ENCODE results near the gene KANSL2.
A peak's percentile ranks its signal among the peaks of the same experiment; 100 is the strongest.
"Not testable (repeated sequence)": the region's sequence is repeated elsewhere in the genome, so short reads cannot be mapped to it uniquely, and the experiment has no call there.

Gene KANSL2

GRCh38 chr12:48681710-48682532 is at the start of gene KANSL2:
KANSL2 (minus strand) TSS chr12:48682238; CDS start chr12:48681632, 606 bp downstream.
- in situ Hi-C loops (cut with MboI; ENCODE audit: low pct_unique_long_range_greater_than_20kb, low sequenced_read_pairs) = no loop called here

DNA sequence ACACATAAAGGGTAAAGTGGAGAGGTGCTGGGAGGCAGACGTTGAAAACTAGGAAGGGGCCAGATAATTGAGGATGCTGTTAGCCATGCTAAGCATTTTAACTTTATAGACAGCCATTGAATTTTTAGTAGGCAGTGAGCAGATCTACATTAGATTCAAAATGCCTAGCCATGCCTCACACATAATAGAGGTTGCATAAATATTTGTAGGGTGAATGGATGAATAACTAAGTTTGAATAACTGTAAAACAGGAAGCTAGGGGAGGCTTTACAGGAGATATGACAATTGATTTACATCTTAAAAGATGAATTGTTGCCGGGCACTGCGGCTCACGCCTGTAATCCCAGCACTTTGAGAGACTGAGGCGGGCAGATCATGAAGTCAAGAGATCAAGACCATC is 46.8 kb upstream of the KANSL2 start:
- in situ Hi-C loops (cut with MboI; ENCODE audit: low pct_unique_long_range_greater_than_20kb, low sequenced_read_pairs) = no loop called here
- no peak for DNase-seq

More at GRCh38 chr12:48681710-48682532, at the start of gene KANSL2:
- peak; percentile 98 for DNase-seq

- DNase-seq; in situ Hi-C loops (cut with MboI; ENCODE audit: low pct_unique_long_range_greater_than_20kb, low sequenced_read_pairs): not testable (repeated sequence)
These were observed 38.7 kb upstream of the KANSL2 start for GRCh38 chr12:48720737-48721136.

GRCh38 chr12:48720171-48720570 is 38.1 kb upstream of the KANSL2 start:
- DNase-seq; in situ Hi-C loops (cut with MboI; ENCODE audit: low pct_unique_long_range_greater_than_20kb, low sequenced_read_pairs): not testable (repeated sequence)

DNA sequence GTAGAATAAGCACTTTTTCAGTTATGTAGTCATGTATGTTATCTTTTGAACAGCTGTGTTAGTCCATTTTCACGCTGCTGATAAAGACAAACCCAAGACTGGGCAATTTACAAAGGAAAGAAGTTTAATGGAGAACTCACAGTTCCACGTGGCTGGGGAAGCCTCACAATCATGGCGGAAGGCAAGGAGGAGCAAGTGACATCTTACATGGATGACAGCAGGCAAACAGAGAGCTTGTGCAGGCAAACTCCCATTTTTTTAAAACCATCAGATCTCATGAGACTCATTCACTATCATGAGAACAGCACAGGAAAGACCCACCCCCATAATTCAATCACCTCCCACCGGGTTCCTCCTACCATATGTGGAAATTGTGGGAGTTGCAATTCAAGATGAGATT is 37.0 kb upstream of the KANSL2 start:
- DNase-seq; in situ Hi-C loops (cut with MboI; ENCODE audit: low pct_unique_long_range_greater_than_20kb, low sequenced_read_pairs): not testable (repeated sequence)

DNA sequence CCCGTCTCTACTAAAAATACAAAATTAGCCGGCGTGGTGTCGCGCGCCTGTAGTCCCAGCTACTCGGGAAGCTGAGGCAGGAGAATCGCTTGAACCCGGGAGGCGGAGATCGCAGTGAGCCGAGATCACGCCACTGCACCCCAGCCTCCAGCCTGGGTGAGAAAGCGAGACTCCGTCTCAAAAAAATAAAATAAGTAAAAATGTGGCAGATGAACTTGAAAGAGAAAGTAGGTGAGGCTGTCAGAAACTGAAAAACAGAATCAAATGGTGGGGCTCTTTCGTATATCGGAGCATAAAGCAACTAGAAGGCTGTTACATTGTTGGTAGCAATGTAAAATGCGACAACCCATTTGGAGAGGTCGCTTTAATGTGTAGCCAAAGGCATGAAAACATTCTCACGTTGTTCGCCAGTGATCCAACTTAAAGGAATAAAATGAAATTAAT is 35.2 kb upstream of the KANSL2 start:
- DNase-seq = peak; percentile 17
- in situ Hi-C loops (cut with MboI; ENCODE audit: low pct_unique_long_range_greater_than_20kb, low sequenced_read_pairs) = no loop called here

- in situ Hi-C loops (cut with MboI; ENCODE audit: low pct_unique_long_range_greater_than_20kb, low sequenced_read_pairs) = no loop called here
- DNase-seq = peak; percentile 100
These were observed 34.6 kb upstream of the KANSL2 start, which contains the start of gene CCNT1 for GRCh38 chr12:48716493-48717251. CCNT1 (minus strand) TSS chr12:48716707; CDS start chr12:48716675, 32 bp downstream.

- no peak for DNase-seq
- in situ Hi-C loops (cut with MboI; ENCODE audit: low pct_unique_long_range_greater_than_20kb, low sequenced_read_pairs) = no loop called here
These were observed 34.1 kb upstream of the KANSL2 start for GRCh38 chr12:48716168-48716492.

GRCh38 chr12:48712209-48712608 is 30.2 kb upstream of the KANSL2 start:
- no peak for DNase-seq

DNA sequence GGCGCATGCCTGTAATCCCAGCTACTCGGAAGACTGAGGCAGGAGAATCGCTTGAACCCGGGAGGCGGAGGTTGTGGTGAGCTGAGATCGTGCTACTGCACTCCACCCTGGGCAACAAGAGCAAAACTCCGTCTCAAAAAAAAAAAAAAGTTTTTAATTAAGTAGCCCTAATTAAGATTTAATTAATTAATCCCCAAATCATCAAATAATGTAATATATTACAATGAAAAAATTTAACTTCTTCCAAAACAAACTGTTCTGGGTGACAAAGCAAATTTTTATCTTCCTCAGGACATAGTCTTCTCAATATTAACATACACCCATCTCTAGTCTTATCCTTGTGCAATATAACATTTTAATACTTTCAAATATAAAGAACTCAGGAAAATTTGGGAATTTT is 16.8 kb upstream of the KANSL2 start:
- DNase-seq = not testable (repeated sequence)

More at GRCh38 chr12:48712209-48712608, 30.2 kb upstream of the KANSL2 start:
- in situ Hi-C loops (cut with MboI; ENCODE audit: low pct_unique_long_range_greater_than_20kb, low sequenced_read_pairs) = no loop called here

GRCh38 chr12:48696626-48697025 is 14.6 kb upstream of the KANSL2 start:
- in situ Hi-C loops (cut with MboI; ENCODE audit: low pct_unique_long_range_greater_than_20kb, low sequenced_read_pairs) = no loop called here
- DNase-seq = no peak

More for the DNA sequence above, 16.8 kb upstream of the KANSL2 start:
- in situ Hi-C loops (cut with MboI; ENCODE audit: low pct_unique_long_range_greater_than_20kb, low sequenced_read_pairs) = not testable (repeated sequence)

- in situ Hi-C loops (cut with MboI; ENCODE audit: low pct_unique_long_range_greater_than_20kb, low sequenced_read_pairs) = no loop called here
- DNase-seq = no peak
These were observed 13.8 kb upstream of the KANSL2 start for GRCh38 chr12:48695859-48696258.

DNA sequence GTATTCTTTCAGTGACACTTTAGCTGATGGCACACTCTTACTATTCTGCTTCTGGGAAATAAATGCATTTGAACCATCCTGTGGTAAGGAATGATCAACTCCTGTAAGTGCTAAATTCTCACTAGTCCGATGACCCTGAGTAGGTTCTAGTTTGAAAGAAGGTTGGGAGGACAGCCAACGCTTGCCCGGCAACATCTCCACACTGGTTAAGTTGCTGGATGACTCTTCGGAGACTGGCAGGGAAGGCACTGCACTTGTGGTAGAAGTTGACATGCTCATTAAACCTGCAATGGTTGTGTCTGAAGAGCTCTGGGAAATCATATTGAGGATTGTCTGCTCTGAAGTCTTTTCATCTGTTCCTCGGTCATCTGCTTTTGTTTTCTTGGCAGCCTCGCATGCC is 12.0 kb upstream of the KANSL2 start:
- no peak for DNase-seq
- in situ Hi-C loops (cut with MboI; ENCODE audit: low pct_unique_long_range_greater_than_20kb, low sequenced_read_pairs) = no loop called here

- in situ Hi-C loops (cut with MboI; ENCODE audit: low pct_unique_long_range_greater_than_20kb, low sequenced_read_pairs) = no loop called here
- no peak for DNase-seq
These were observed 11.5 kb upstream of the KANSL2 start for GRCh38 chr12:48693572-48693971.

DNA sequence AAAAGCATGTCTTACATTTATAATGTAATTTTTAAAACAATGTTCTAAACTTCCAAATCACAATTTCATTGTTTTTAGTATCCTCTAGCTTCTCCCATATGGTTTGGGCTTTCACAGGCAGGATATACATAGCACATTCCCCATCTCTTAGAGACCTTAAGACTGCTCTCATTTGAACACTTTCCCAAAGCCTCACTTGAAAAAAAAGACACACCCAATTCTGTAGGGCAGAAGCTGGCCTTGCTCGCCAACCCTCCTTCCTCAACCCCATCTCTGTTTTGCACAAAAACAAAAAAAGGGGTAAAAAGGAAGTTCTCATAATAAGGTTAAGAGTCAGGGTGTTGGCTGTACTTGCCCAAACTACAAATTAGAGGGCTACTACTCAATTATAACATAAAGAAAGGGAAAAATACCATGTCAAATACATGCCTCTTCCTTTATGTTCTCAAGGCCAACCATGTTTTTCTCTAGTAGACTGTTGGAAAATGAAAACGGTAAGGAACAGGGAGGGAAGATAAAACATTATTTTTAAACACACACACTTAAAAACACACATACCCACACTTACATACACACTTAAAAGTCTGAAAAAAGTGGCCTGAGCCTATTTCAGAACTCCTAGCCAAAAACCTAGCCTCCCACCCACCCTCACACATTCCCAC is 9.9 kb upstream of the KANSL2 start:
- in situ Hi-C loops (cut with MboI; ENCODE audit: low pct_unique_long_range_greater_than_20kb, low sequenced_read_pairs) = no loop called here
- DNase-seq = no peak

DNA sequence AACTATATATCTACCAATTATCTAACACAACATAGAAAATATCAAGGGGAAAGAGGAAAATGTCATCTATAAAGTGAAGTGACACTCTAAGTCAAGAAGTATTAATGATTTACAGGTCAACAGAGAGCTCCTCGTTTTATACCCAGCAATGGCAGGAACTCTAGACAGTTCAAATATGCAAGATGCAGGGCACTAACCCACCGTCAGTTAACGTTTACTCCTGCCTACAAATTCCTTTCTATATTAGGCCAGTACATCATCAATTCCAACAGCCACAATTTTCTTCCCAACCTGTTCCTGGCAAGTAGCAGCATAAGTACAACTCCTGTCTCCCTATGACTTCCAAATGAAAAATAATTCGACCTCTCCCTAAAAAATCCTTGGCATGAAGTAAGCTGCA is 9.0 kb upstream of the KANSL2 start:
- in situ Hi-C loops (cut with MboI; ENCODE audit: low pct_unique_long_range_greater_than_20kb, low sequenced_read_pairs) = no loop called here
- DNase-seq = no peak

DNA sequence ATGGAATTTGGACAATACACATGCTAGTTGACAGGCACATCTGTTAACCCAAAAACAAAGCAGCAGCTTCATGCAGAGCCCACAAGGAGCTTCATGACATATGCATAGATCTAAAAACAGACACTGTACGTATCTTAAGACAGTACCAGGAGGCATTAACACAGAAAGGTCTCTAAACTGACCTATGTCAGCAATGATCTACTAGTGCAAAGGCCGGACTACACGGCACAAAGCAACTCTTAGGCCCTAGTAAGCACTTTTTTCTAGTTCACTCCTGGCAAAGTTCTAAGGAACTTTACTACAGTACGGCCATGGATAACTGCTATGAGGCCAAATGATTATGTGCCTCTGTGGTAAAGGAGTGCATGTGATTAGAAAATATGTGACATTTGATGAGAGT is 8.4 kb upstream of the KANSL2 start:
- in situ Hi-C loops (cut with MboI; ENCODE audit: low pct_unique_long_range_greater_than_20kb, low sequenced_read_pairs) = no loop called here
- DNase-seq = no peak

- no peak for DNase-seq
- in situ Hi-C loops (cut with MboI; ENCODE audit: low pct_unique_long_range_greater_than_20kb, low sequenced_read_pairs) = no loop called here
These were observed 6.8 kb upstream of the KANSL2 start for GRCh38 chr12:48688836-48689235.

DNA sequence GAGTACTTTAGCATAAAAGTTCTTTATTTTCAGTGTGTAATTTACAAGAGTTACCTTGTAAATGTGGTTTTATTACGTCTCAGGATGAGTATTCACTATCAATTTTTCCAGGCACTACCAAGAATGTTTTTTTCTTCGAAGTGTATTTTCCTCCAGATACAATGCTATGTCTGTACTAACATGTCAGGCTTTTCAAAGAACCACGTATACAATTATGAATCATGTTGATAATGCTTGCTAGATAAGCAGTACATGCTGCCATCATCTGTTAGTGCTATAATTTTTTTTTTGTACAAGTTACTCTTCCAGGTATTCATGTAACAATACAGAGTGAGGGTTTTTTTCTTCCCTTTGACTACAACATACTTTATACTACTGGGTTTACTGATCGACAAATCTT is 5.6 kb upstream of the KANSL2 start:
- no peak for DNase-seq
- in situ Hi-C loops (cut with MboI; ENCODE audit: low pct_unique_long_range_greater_than_20kb, low sequenced_read_pairs) = no loop called here

Data from KBM-7 (cell line).